Measurements from ENCODE around the gene CHRNE.
A peak's percentile ranks its signal among the peaks of the same experiment; 100 is the strongest.

The CHRNE gene

DNA sequence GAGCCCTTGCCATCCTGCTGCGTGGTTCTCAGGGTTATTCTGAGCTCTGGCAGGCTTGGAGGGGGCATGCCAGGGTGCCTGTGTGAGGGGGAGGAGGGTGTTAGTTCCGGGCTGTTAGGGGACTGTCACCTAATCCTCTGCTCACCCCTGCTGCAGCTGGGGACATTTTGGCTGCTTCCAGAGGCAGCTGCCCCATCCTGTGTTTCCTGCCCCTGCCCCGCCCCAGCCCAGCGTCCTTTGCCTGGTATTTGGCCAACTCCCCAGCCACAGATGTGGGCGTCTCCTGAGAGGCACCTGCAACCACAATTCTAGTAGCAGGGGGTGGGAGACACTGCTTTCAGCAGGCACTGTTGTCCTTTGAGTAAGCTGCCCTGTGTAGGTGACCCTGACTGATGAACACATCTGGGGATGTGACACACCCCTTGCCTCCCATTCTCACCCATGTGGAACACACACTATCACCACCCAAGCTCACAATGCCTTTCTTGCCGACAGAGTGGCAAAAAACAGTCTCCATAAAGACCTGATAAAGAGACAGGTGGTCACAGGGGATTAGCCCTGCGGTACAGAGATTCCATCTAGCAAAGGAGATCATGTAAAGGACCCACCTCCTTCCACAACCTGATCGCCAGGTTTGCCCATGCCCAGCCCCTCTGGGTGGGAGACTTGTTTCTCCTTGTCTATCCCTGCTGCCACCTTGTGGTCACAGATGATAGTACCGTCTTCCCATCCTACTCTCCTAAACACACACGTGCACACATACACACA is at the start of gene CHRNE:
CHRNE (minus strand) TSS at position 48 of the 768 bp plus-strand sequence; CDS start at position 13, 35 bp downstream.
- peak; percentile 35 for DNase-seq

GRCh38 chr17:4951486-4951885 is 48.6 kb upstream of the CHRNE start:
- DNase-seq, result no peak

DNA sequence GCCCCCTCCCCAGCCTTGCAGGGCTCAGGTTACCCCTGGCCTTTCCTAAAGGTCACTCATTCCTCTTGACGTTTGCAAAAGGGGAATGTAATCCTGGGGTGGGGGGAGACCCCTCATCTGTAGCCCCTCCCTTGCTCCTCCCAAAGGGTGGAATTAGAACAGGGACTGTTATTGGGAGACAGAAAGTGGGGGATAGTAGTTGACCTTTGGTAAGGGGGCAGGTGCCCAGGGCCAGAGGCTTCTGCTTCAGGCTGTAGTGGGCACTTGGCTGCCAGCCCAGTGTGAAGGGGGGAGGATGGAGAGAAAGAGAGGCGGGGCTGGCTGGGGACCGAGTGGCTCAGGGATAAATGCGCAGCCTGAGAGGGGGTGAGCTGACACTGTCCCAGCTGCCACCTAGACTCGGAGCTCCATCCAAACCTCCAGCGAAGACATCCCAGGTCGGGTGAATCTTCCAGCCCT is 47.9 kb upstream of the CHRNE start, which contains the start of gene ENO3:
ENO3 (plus strand) TSS at position 374 of the 459 bp plus-strand sequence. CDS start 711 bp downstream, outside the sequence.
- no peak for DNase-seq

- peak; percentile 60 for DNase-seq
These were observed 47.3 kb upstream of the CHRNE start for GRCh38 chr17:4950075-4950745.

GRCh38 chr17:4949321-4950074 is 46.6 kb upstream of the CHRNE start:
- peak; percentile 65 for DNase-seq

- peak; percentile 92 for DNase-seq
These were observed 46.0 kb upstream of the CHRNE start for GRCh38 chr17:4948931-4949320.

- peak; percentile 93 for DNase-seq
These were observed 45.5 kb upstream of the CHRNE start, which contains the start of gene PFN1 for GRCh38 chr17:4948166-4948930. Gene PFN1, minus strand, starts transcription at chr17:4948530. Its CDS starts 136 bp downstream, at chr17:4948394.

- DNase-seq, result peak; percentile 43
These were observed 44.7 kb upstream of the CHRNE start for GRCh38 chr17:4947411-4948165.

GRCh38 chr17:4947010-4947410 is 44.1 kb upstream of the CHRNE start:
- peak; percentile 16 for DNase-seq

DNA sequence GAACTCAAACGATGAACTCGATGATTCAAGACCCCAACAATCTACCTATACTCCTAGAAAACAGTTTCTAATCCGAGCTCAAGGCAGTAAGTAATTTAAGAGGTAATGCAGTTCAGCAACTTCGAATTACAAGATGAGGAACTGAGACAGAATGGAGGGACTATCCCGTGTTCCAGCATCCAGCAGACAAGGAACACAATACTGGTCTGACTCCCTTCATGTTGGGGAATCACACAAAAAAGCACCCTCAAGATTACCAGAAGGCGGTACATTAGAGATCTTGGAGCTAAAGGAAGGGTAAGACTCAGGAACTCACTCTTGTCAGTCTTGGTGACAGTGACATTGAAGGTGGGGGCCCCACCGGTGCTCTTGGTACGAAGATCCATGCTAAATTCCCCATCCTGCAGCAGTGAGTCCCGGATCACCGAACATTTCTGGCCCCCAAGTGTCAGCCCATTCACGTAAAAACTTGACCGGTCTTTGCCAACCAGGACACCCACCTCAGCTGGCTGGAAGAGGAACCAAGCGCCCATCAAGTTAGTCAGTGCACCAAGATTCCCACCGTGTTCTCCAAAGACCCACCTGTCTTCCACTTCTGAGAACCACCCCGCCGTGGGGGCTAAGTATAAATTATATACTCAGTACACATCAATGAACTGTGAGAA is 43.5 kb upstream of the CHRNE start:
- DNase-seq, result no peak

- no peak for DNase-seq
These were observed 43.0 kb upstream of the CHRNE start for GRCh38 chr17:4945944-4946280.

DNA sequence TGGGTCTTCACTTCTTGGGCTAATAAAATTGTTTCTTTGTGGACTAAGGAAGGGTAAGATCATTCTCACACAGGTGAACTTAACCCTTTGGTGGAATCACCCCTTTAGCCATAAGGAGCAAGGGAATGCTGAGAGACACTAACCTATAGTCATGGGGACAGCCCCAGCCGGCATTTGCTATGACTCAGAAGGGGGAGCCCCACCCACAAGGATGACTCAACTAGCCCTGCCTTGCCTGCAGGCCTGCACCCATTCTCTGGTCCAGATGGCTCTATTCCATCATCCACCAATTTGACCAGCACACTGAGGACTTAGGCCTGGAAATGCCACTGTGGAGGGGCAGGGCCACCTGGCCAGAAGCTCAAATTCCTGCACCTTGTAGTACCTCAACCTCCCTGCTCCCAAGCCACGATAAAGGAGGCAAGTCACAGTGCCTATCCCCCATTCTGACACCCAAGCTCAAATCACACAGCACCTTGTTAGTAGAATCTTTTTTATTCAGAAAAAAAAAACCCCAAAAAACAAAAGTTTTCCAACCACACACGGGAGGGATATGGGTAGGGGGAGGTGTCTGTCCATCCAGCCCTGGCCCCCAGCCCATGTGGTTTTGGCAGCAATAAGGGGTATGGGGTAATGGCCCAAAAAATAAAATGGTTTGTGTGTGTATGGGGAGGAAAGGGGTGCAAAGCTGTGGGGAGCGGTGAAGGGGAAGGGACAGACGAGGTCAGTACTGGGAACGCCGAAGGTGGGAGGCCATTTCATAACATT is 42.5 kb upstream of the CHRNE start:
- peak; percentile 94 for DNase-seq

DNA sequence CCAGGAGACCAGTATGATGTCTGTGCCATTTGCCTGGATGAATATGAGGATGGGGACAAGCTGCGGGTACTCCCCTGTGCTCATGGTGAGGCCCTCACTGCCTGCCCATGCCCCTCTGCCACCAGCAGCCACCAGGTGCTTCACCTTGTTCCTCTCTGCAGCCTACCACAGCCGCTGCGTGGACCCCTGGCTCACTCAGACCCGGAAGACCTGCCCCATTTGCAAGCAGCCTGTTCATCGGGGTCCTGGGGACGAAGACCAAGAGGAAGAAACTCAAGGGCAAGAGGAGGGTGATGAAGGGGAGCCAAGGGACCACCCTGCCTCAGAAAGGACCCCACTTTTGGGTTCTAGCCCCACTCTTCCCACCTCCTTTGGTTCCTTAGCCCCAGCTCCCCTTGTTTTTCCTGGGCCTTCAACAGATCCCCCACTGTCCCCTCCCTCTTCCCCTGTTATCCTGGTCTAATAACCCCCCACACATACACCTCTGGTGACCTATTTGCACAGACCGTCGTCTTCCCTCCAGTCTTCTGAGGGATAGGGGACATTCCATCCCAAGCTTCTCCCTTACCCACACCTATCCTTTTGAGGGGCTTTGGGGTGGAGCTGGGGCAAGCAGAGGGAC is 41.8 kb upstream of the CHRNE start:
- DNase-seq, result no peak

GRCh38 chr17:4944163-4944553 is 41.3 kb upstream of the CHRNE start:
- DNase-seq, result no peak

GRCh38 chr17:4942760-4943508 is 40.0 kb upstream of the CHRNE start:
- DNase-seq, result no peak

DNA sequence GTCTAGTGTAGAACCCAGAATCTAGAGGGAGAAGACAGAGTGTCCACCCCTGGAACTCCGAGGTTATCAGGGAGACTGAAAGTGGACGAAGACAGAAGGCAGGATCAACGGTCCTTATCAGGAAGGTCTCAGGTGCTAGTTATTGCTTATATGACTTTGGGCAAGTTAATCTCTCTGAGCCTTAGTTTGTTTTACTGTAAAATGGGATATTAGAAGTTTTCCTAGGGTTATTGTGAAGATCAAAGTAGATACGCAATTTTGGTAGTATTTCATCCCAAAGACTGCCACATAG is 38.4 kb upstream of the CHRNE start:
- no peak for DNase-seq

GRCh38 chr17:4940555-4941318 is 37.8 kb upstream of the CHRNE start:
- no peak for DNase-seq

- DNase-seq, result peak; percentile 100
These were observed 37.1 kb upstream of the CHRNE start, which contains the start of the genes RNF167 and SLC25A11 for GRCh38 chr17:4939796-4940554. Gene RNF167, plus strand, starts transcription at chr17:4940268. Its CDS starts 642 bp downstream, at chr17:4940910. Gene SLC25A11, minus strand, starts transcription at chr17:4940046. Its CDS starts 136 bp downstream, at chr17:4939910.

All from HCEC 1CT (cell line).